DMS 273 treated with DMSO at 0.1 percent for 48 hours (cell line): ENCODE measurements around the gene CSNK1G1.
"Not testable (repeated sequence)": the region's sequence is repeated elsewhere in the genome, so short reads cannot be mapped to it uniquely, and the experiment has no call there.

Experiments used
- DNase-seq: peaks from one replicate; lab custom pipeline; 2025; lab: John Stamatoyannopoulos, UW

Gene CSNK1G1

GRCh38 chr15:64349375-64349774, 6.6 kb downstream of the CSNK1G1 start:
- no peak for DNase-seq

GRCh38 chr15:64348455-64348854, 7.5 kb downstream of the CSNK1G1 start:
- DNase-seq, result no peak

GRCh38 chr15:64346242-64346641, 9.7 kb downstream of the CSNK1G1 start:
- DNase-seq, result not testable (repeated sequence)

- DNase-seq, result no peak
These were observed 11.2 kb downstream of the CSNK1G1 start for GRCh38 chr15:64344651-64345294.

GRCh38 chr15:64343841-64344240, 12.1 kb downstream of the CSNK1G1 start:
- DNase-seq, result no peak

- no peak for DNase-seq
These were observed 12.8 kb downstream of the CSNK1G1 start for GRCh38 chr15:64343222-64343621.

GRCh38 chr15:64341961-64342360, 14.0 kb downstream of the CSNK1G1 start:
- no peak for DNase-seq

GRCh38 chr15:64340355-64340754, 15.6 kb downstream of the CSNK1G1 start:
- no peak for DNase-seq

- no peak for DNase-seq
These were observed 18.2 kb downstream of the CSNK1G1 start for GRCh38 chr15:64337761-64338160.

GRCh38 chr15:64333986-64334929, 21.7 kb downstream of the CSNK1G1 start:
- no peak for DNase-seq

- no peak for DNase-seq
These were observed 22.5 kb downstream of the CSNK1G1 start for GRCh38 chr15:64333516-64333915.

GRCh38 chr15:64331668-64332067, 24.3 kb downstream of the CSNK1G1 start:
- DNase-seq, result not testable (repeated sequence)

- not testable (repeated sequence) for DNase-seq
These were observed 29.0 kb downstream of the CSNK1G1 start for GRCh38 chr15:64326975-64327374.

- not testable (repeated sequence) for DNase-seq
These were observed 29.5 kb downstream of the CSNK1G1 start for GRCh38 chr15:64326458-64326857.

GRCh38 chr15:64324165-64324877, 31.7 kb downstream of the CSNK1G1 start:
- DNase-seq, result no peak

- DNase-seq, result no peak
These were observed 40.8 kb downstream of the CSNK1G1 start for GRCh38 chr15:64315216-64315615.

GRCh38 chr15:64314456-64314855, 41.5 kb downstream of the CSNK1G1 start:
- DNase-seq, result no peak

- no peak for DNase-seq
These were observed 44.4 kb downstream of the CSNK1G1 start for GRCh38 chr15:64311566-64311965.

- no peak for DNase-seq
These were observed 45.9 kb downstream of the CSNK1G1 start for GRCh38 chr15:64310036-64310435.

- no peak for DNase-seq
These were observed 50.7 kb downstream of the CSNK1G1 start for GRCh38 chr15:64305261-64305660.

- DNase-seq, result no peak
These were observed 66.4 kb downstream of the CSNK1G1 start for GRCh38 chr15:64289550-64289949.

GRCh38 chr15:64288999-64289398, 67.0 kb downstream of the CSNK1G1 start:
- no peak for DNase-seq

GRCh38 chr15:64288577-64288976, 67.4 kb downstream of the CSNK1G1 start:
- DNase-seq, result no peak
